ENCODE results near the gene DSCAML1.

The DSCAML1 gene

DNA sequence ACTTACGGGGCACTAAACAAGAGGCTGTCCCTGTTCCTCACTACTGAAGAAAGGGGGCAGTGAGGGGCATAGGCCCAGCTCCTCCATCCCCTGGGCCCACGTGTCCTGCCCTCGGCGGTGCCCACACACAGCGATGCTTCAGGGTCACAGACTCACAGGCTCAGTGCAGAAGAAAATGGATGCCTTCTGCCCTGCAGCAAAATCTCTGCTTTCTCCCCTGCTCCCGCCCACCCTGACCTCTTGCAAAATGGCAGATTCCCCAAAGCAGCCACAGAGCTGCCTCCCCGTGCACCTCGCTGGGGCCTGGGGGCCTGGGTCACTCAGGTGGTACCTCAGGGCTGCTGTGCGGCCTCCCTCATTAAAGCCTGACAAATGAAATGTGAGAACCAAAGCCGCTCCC lies 204.0 kb downstream of the DSCAML1 start:
- POLR2A ChIA-PET: no interaction called here
- CTCF ChIA-PET: no interaction called here
- TF ChIP-seq, protein P1, sequence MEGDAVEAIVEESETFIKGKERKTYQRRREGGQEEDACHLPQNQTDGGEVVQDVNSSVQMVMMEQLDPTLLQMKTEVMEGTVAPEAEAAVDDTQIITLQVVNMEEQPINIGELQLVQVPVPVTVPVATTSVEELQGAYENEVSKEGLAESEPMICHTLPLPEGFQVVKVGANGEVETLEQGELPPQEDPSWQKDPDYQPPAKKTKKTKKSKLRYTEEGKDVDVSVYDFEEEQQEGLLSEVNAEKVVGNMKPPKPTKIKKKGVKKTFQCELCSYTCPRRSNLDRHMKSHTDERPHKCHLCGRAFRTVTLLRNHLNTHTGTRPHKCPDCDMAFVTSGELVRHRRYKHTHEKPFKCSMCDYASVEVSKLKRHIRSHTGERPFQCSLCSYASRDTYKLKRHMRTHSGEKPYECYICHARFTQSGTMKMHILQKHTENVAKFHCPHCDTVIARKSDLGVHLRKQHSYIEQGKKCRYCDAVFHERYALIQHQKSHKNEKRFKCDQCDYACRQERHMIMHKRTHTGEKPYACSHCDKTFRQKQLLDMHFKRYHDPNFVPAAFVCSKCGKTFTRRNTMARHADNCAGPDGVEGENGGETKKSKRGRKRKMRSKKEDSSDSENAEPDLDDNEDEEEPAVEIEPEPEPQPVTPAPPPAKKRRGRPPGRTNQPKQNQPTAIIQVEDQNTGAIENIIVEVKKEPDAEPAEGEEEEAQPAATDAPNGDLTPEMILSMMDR (IDR thresholded peaks at IDR 0.05; ENCODE audit: insufficient read depth, low read length, missing control alignments): no peak
- DNase-seq (ENCODE audit: low read depth, low spot score): no peak
- no peak overlapping the region for H3K4me3 ChIP-seq (ENCODE audit: low read depth, low read length)

GRCh38 chr11:117591316-117592039 lies 205.5 kb downstream of the DSCAML1 start:
- TF ChIP-seq, protein P1 (IDR thresholded peaks at IDR 0.05; ENCODE audit: insufficient read depth, low read length, missing control alignments): no peak
- POLR2A ChIA-PET: no interaction called here
- H3K4me3 ChIP-seq (ENCODE audit: low read depth, low read length): no peak overlapping the region
- no peak for DNase-seq (ENCODE audit: low read depth, low spot score)
- CTCF ChIA-PET: no interaction called here

DNA sequence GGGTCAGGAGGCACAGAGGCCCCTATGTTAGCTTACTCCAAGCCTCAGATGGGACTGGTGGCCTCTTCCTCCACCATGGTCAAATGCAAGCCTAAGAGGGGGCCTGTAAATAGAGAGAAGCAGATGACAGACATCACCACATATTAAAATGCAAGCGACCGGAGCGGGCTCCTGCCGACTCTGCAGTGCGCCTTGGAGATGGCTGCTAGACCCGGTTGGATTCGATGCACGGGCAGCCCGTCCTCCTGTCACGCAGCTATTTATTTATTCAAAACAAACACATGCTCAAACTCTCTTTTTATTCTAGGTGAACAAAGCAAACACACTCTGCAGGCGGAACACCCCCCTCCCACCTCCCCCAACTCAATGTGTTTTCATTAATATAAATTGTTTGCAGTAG lies 208.0 kb downstream of the DSCAML1 start:
- TF ChIP-seq, protein P1 (IDR thresholded peaks at IDR 0.05; ENCODE audit: insufficient read depth, low read length, missing control alignments): no peak
- no peak overlapping the region for H3K4me3 ChIP-seq (ENCODE audit: low read depth, low read length)
- CTCF ChIA-PET: no interaction called here
- no peak for DNase-seq (ENCODE audit: low read depth, low spot score)
- POLR2A ChIA-PET: no interaction called here

GRCh38 chr11:117588166-117588810 lies 208.7 kb downstream of the DSCAML1 start:
- ChIA-PET POLR2A (no interaction called here), CTCF (no interaction called here)
- TF ChIP-seq, protein P1 (IDR thresholded peaks at IDR 0.05; ENCODE audit: insufficient read depth, low read length, missing control alignments): no peak

DNA sequence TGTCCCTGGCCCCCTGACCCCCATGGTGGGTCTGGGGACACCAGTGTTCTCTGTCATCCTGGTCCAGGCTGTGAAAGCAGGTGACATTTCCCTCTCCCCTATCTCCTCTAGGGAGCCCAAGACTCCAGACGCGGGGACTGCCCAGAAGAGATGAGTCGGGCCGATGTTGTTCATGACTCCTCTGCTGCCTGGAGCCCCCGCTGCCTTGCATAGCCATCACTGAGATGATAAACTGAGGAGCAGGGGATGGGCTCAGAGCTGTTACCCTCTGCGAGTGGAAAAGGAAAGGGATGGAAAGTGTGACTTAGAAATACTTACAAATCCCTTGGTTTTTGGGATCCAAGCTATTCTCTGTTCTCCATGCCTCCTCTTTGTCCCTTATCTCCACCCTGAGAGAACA lies 209.6 kb downstream of the DSCAML1 start:
- ChIA-PET POLR2A (no interaction called here), CTCF (no interaction called here)
- TF ChIP-seq, protein P1 (IDR thresholded peaks at IDR 0.05; ENCODE audit: insufficient read depth, low read length, missing control alignments): no peak
- no peak overlapping the region for H3K4me3 ChIP-seq (ENCODE audit: low read depth, low read length)
- DNase-seq (ENCODE audit: low read depth, low spot score): no peak

More at GRCh38 chr11:117588166-117588810, 208.7 kb downstream of the DSCAML1 start:
- H3K4me3 ChIP-seq (ENCODE audit: low read depth, low read length): no peak overlapping the region
- DNase-seq (ENCODE audit: low read depth, low spot score): no peak

DNA sequence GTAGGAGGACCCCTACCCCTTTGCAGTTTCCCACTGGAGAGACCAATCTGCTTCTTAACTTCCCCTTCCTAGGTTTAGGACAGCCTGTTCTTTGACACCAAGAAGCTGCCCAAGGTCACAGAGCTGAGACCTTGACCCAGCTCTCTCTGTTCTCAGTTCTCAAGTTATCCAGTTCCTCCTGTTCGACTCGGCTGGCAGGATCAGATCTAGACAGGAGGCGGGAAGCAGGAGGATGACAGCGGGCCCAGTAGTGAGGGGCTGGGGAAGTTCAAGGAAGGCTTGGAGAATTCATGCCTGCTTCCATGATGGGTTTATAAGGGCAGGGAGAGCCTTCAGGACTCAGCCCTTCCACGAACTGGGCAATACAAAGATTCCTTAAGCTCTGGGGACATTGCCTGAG lies 210.6 kb downstream of the DSCAML1 start:
- CTCF ChIA-PET: no interaction called here

More for the DNA sequence above, 210.6 kb downstream of the DSCAML1 start:
- TF ChIP-seq, protein P1 (IDR thresholded peaks at IDR 0.05; ENCODE audit: insufficient read depth, low read length, missing control alignments): no peak
- no peak overlapping the region for H3K4me3 ChIP-seq (ENCODE audit: low read depth, low read length)
- DNase-seq (ENCODE audit: low read depth, low spot score): no peak
- POLR2A ChIA-PET: no interaction called here
